NCI-H460 (cell line): Measurements from ENCODE around the gene MSGN1. TPM values are rescaled to one million over a fixed set of nuclear protein-coding genes. Genes with fewer than 3 reads are reported as not detected.

Source experiments
- DNase-seq: peaks from one replicate; pipeline ENCODE4 v3.0.0-alpha.2; 2016; ENCODE audit warnings: low read depth; ENCODE audit errors: extremely low read depth
- total RNA-seq: library from RNA; depleted of rRNA; stranded (reverse); fragments of >200 nt; shearing (Covaris generic); gene quantifications from 2 replicates; pipeline ENCODE4 v1.2.3, GENCODE V29; 2014; rRNA removed

Gene MSGN1
- total RNA-seq, 1 experiment from 2014 or later: not detected

- DNase-seq: no peak
These were observed 29.5 kb downstream of the MSGN1 start for GRCh38 chr2:17845806-17846205.

DNA sequence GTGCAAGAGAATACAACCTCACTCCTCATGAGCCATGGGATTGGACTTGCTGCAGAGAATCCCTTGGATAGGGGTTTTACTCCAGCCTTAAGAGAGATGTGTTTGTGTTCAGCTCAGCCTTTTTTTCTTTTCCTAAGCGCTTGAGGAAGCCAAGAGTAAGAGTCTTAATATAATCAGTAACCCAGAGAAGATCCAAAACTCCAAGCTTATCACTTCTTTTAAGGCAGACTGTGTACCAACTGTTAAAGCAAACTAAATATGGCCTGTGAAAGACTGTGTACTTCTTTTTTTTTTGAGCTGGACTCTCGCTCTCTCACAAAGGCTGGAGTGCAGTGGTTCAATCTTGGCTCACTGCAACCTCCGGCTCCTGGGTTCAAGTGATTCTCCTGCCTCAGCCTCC lies 30.4 kb downstream of the MSGN1 start:
- no peak for DNase-seq

- DNase-seq: no peak
These were observed 31.0 kb downstream of the MSGN1 start for GRCh38 chr2:17847236-17847635.

DNA sequence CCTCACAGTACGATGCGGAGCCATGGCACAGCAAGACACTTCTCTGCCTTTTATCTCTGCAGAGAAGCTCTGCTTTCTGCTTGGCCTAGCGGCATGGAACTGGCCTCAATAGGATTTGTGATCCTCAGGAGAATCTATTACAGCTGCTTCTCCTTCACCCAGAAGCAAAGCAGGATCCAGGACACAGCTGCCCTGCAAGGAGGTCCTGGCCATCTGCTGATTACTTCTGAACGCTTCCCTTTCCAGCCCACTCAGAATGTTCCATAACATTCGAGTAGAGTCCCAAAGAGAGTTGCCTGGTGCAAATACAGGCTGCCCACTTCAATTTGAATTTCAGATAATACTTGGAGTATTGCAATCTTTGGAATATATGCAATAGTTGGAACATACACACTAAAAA lies 33.0 kb downstream of the MSGN1 start:
- no peak for DNase-seq

GRCh38 chr2:17850151-17850550 lies 33.9 kb downstream of the MSGN1 start:
- no peak for DNase-seq

- peak; percentile 71 for DNase-seq
These were observed 35.7 kb downstream of the MSGN1 start for GRCh38 chr2:17851731-17852585.

DNA sequence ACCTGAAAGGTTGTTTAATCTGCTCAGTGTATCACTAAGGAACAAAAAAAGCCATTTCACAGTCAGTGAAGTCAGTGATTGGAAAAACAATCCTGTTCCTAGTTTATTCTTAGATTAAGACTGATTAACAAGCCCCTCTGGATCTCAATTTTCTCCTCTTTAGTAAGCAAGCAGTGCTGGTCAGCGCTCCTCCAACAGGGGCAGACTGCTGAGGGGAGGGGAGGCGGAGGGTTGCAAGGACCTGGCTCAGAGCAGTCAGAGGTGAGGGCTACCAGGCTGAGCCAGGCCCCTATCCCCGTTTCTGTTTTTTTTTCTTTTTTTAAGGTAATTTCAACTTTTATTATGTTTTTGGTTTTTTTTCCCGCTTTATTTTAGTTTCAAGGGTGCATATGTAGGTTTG lies 37.5 kb downstream of the MSGN1 start:
- DNase-seq: no peak

DNA sequence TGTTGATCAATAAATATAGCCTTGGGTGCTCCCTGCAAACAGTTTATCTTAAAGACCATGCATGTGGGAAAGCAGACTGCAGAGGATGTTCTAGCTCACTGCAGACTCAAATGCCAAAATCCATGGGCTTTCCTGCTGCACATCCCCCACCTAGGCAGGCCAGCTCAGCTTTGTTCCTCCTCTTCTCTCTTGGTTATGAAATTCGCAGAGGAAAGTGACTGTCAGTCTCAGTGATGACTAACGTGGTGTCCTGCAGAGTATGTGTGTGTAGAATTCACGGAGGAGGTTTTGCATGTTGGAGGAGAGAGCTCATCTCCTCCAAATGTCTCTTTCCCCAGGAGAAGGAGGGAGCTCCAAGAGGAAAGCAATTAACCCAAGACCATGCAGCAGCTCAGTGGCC lies 40.8 kb downstream of the MSGN1 start:
- no peak for DNase-seq

- no peak for DNase-seq
These were observed 41.8 kb downstream of the MSGN1 start for GRCh38 chr2:17858064-17858463.

GRCh38 chr2:17863539-17863938 lies 47.3 kb downstream of the MSGN1 start:
- no peak for DNase-seq

DNA sequence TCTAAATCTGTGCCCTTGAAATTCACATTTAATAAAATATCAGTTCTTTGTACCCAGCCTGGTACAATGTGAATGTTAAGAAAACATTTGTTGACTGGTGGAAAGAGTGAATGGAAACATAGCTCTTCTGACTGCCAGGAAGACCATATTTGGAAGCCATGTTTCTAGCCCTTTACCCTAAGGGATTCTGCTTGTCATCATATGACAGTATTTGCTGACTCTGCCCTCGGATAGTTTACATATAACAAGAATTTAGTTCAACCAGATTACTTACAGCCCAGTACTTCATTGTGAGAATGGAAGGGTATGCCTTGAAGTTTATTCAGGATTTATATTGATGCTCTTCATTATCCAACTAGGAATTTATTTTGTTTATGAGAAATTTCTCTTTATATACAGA lies 48.4 kb downstream of the MSGN1 start:
- DNase-seq: no peak

DNA sequence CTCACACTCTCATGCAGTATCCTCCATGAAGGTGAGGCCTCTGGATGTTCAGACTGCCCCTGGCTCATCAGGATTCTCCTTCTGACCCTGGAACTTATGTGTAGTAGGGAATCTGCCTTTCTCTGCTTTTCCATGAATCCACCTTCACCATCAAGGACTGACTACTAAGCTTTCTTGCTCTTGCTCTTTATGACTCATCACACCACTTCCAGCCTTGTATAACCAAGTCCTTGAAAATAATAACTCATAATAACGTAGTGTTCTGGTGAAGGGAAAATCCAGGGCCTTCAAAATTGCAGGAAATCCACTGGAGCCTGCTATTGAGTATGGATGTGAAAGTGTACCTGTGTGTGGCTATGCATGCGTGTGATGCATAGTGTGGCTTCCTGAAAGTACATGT lies 50.9 kb downstream of the MSGN1 start:
- DNase-seq: no peak

Other genes starting within 250 kb of the MSGN1 start
- gene SMC6, start 62.6 kb upstream of the MSGN1 start, total RNA-seq: 30.2 and 37.5 TPM in 2 replicates
- gene GEN1, start 62.3 kb upstream of the MSGN1 start, total RNA-seq: 17.5 and 20.1 TPM in 2 replicates
- 0.23 and 0.30 TPM in 2 replicates for gene KCNS3, start 62.2 kb downstream of the MSGN1 start, total RNA-seq